IPS-20b (cell line): ENCODE measurements around the gene SHANK1.

Experiments used
- H3K27ac ChIP-seq: one replicate; pipeline ENCODE4 v1.5.1; 2013; ENCODE audit warnings: low read length
- H3K27me3 ChIP-seq: 2 replicates; pipeline ENCODE4 v1.6.1; 2013; ENCODE audit warnings: mild to moderate bottlenecking, low read length, inconsistent platforms; ENCODE audit not compliant: insufficient read depth
- H3K36me3 ChIP-seq: 2 replicates; pipeline ENCODE4 v1.6.1; 2013; ENCODE audit warnings: low read depth, mild to moderate bottlenecking, inconsistent platforms, low read length, moderate library complexity; ENCODE audit not compliant: insufficient read depth
- H3K4me1 ChIP-seq: 2 replicates; pipeline ENCODE4 v1.6.1; 2013; ENCODE audit warnings: mild to moderate bottlenecking, control low read depth, inconsistent platforms, low read length, moderate library complexity; ENCODE audit not compliant: insufficient read depth
- H3K4me3 ChIP-seq: 2 replicates; pipeline ENCODE4 v1.5.1; 2013; ENCODE audit warnings: mild to moderate bottlenecking, low read length, inconsistent platforms
- H3K9ac ChIP-seq: 2 replicates; pipeline ENCODE4 v1.6.1; 2013; ENCODE audit warnings: low read depth, mild to moderate bottlenecking, inconsistent platforms, low read length, moderate library complexity
- H3K9me3 ChIP-seq: 2 replicates; pipeline ENCODE4 v1.6.1; 2013; ENCODE audit warnings: mild to moderate bottlenecking, low read depth, low read length, inconsistent platforms; ENCODE audit not compliant: insufficient read depth

The SHANK1 gene

DNA sequence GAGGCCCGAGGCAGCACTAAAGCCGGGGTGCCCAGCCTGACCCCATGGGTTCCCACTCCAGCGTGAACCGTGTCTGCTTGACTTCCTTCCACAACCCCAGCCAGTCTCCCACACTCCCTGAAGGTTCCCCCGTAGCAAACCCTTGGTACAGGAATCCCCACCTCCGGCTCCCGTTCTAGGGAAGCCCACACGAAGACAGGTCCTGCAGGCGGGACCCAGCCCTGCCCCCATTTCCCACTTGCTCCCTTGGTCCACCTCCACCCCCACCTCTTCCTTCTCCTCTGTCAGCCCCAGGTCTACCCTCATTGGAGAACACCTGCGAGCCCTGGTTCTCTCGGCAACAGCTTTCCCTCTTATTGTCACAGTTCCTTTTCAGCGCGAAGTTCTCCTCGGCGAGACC is 46.5 kb downstream of the SHANK1 start:
- Histone ChIP-seq H3K27me3 (peaks cover 46% of the 10 kb centered on the region), H3K9ac (no peak overlapping the region), H3K4me3 (no peak overlapping the region)

DNA sequence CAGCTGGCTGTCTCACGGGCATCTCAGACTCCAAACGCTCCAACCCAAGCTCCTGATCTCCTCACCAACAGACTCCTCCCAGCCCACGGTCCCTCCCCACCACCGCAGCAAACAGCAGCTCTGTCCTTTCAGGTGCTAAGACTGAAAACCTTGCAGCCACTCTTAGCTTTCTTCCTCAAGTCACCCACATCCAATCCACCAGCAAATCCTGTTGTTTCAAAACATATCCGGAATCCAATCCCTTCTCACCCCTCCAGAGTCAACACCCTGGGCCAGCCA is 49.6 kb downstream of the SHANK1 start:
- peaks cover 65% of the 10 kb centered on the region for H3K27me3 ChIP-seq
- no peaks in the 10 kb centered on the region for H3K36me3 ChIP-seq
- no peaks in the 10 kb centered on the region for H3K4me1 ChIP-seq
- H3K9me3 ChIP-seq = peaks cover 22% of the 10 kb centered on the region
- H3K4me3 ChIP-seq = no peak overlapping the region
- H3K27ac ChIP-seq = no peak overlapping the region
- no peak overlapping the region for H3K9ac ChIP-seq

More for the DNA sequence above, 46.5 kb downstream of the SHANK1 start:
- H3K27ac ChIP-seq = no peak overlapping the region
- no peaks in the 10 kb centered on the region for H3K4me1 ChIP-seq
- H3K36me3 ChIP-seq = no peaks in the 10 kb centered on the region
- peaks cover 27% of the 10 kb centered on the region for H3K9me3 ChIP-seq

DNA sequence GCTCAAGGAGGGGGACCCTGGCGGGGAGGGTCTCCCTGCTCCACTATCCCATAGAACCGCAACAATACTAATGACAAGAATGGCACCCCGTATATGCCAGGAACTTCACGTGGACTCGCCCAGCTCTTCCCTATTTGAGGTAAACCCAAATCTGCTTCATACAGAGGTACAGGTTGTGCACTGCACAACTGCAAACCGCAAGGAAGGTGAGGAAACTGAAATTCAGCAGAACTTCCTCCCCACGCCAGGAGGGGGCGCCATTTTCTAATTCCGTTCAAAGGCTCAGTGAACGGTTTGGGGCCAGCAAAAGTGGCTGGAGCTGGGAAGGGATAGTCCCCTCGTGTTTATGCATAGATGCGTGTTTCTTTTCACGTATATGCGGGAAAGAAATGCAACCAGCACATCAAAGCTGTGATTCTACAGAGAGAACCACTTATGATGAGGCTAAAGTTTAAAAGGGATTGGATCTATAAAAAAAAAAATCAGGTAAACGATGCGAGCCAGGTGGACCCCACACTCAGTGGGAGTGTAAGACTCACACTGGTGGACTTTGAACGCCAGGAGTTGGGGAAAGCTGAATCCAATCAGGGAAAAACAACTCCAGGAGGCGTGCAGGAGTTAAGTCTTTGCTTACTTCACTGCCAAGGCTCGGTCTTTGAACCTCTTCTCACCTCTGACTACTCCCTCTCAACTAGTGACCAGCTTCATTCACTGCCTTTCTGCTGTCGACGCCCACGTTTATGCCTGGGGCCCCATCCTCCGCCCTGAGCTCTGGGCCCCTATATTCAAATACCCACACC is 50.1 kb downstream of the SHANK1 start:
- H3K4me3 ChIP-seq = no peak overlapping the region
- H3K9ac ChIP-seq = no peak overlapping the region

DNA sequence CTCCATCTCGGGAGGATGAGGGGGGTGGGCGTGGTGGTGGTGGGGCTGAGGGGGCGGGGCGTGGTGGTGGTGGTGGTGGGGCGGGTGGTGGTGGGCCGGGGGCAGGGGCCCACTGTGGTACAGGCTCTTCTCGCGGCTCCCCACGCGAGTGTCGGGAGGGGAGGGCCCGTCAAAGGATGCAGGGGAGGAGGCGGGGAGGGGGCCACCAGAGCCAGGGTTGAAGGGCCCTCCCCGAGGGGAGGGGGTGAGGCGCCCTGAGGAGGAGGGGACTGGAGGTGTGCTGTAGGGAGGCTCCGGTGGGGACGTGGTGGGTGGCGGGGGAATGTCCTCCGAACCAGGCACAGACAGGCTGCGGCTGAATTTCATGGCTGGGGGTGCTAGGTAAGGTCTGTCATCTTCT is 50.7 kb downstream of the SHANK1 start:
- Histone ChIP-seq H3K36me3 (no peaks in the 10 kb centered on the region), H3K27ac (no peak overlapping the region), H3K9me3 (peaks cover 29% of the 10 kb centered on the region), H3K4me1 (no peaks in the 10 kb centered on the region), H3K9ac (no peak overlapping the region), H3K27me3 (peaks cover 65% of the 10 kb centered on the region), H3K4me3 (no peak overlapping the region)

More for the DNA sequence above, 50.1 kb downstream of the SHANK1 start:
- peaks cover 65% of the 10 kb centered on the region for H3K27me3 ChIP-seq
- no peak overlapping the region for H3K27ac ChIP-seq
- H3K9me3 ChIP-seq = peaks cover 23% of the 10 kb centered on the region
- H3K4me1 ChIP-seq = no peaks in the 10 kb centered on the region
- H3K36me3 ChIP-seq = no peaks in the 10 kb centered on the region

DNA sequence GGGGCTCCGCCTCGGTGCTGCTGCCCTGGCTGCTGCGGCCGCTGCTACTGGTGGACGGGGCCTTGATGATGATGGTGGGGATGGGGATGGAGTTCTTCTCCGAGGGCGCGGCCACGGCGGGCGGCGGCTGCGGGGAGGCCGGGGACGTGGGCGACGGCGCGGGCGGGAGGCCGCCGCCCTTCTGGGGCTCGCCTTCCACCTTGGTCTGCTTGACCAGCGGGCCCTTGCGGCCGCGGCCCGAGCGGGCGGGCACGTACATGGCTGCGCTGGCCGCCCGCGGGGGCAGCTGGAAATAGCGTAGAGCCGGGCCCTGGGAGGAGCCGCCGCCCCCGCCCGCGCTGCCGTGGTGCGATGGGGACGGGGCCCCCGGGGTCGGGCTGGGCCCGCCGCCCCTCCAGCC is 51.2 kb downstream of the SHANK1 start:
- Histone ChIP-seq H3K9me3 (peaks cover 30% of the 10 kb centered on the region), H3K9ac (no peak overlapping the region), H3K27me3 (peaks cover 63% of the 10 kb centered on the region), H3K36me3 (no peaks in the 10 kb centered on the region), H3K4me1 (no peaks in the 10 kb centered on the region), H3K27ac (no peak overlapping the region), H3K4me3 (no peak overlapping the region)

DNA sequence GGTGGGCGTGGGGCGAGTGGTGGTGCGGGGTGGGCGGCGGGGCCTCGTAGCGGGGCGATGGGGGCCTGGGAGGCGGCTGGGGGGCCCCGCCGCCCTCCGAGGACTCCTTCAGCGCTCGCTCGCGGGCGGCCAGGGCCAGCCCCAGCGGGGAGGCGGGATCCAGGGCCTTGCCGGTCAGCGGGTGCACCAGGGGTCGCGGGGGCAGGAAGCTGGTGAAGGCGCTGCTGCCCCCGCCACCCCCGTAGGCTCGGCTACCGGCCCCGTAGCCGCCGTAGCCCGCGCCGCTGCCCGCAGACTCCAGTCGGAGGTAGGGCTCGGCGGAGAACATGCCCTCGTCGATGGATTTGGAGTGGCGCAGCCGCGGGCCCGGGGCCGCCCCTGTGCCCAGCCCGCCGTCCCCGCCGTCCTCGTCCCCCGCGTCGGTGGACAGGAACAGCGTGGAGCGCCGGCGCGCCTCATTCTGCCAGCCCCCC is 51.8 kb downstream of the SHANK1 start:
- Histone ChIP-seq H3K4me3 (no peak overlapping the region), H3K9ac (no peak overlapping the region), H3K9me3 (peaks cover 34% of the 10 kb centered on the region), H3K36me3 (no peaks in the 10 kb centered on the region), H3K27ac (no peak overlapping the region), H3K27me3 (peaks cover 57% of the 10 kb centered on the region), H3K4me1 (no peaks in the 10 kb centered on the region)

DNA sequence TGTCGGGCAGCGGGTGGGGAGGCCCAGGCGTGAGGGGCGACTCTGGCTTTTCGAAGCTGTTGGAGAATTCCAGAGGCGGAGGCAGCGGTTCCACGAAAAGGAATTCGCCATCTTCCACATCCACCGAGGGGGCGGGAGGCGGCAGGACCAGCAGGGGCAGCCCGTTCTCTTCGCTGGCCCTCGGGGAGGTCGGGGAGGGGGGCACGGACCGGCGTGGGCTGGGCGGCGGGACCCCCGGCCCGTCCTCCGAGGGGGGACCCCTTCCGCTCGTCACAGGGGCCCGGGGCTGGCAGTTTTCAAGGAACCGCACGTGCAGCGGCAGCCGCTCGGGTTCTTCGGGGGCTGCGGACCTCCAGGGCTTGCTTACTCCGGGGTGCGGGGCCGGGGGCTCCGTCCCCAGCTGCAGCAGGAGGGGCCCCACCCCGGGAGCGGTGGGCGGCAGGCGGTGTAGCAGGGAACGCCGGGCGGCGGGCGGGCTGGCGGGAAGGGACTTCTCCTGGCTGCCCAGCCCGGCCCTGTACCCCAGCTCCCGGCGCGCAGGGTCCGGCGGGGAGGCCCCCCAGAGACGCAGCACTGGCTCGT is 52.3 kb downstream of the SHANK1 start:
- Histone ChIP-seq H3K27me3 (peaks cover 53% of the 10 kb centered on the region), H3K36me3 (no peaks in the 10 kb centered on the region), H3K4me1 (no peaks in the 10 kb centered on the region), H3K27ac (no peak overlapping the region), H3K9ac (no peak overlapping the region), H3K4me3 (no peak overlapping the region), H3K9me3 (peaks cover 31% of the 10 kb centered on the region)

DNA sequence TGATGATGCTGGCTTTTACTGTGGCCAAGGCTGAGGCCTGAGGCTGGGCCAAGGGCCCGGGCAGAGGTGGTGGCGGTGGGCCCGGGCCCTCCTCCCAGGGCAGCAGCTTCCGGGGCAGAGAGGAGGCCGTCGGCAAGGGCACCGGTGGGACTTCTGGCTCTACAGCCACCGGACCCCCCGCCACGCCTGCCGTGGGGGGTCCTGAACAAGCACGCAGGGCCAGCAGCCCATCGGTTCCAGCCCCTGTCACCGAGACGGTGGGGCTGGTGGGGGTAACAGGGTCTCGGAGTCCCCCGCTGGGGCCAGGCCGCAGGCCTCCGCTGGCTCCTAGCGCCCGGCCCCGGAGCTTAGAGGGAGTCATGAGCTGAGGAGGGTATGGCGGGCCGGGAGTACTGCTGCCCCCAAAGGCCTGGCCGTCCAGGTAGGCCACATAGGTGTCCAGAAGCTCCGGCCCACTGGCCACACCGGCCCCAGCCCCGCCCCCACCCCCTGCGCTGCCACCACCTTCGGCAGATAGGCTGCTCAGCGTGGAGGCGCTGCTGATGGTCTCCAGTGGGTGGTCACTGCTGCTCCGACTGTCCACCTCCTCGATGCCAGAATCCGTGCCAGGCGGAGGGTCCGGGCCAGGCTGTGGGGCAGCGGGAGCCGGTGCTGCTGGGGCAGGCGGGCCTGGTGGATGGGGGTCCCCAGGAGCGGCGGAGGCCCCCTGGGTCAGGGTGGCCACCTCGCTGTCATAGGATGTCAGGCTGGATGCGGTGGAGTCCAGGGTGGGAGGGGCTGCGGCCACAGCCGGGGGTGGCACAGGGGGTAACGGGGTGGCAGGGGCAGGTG is 53.0 kb downstream of the SHANK1 start:
- no peak overlapping the region for H3K27ac ChIP-seq
- H3K27me3 ChIP-seq = peaks cover 49% of the 10 kb centered on the region
- H3K9me3 ChIP-seq = peaks cover 31% of the 10 kb centered on the region
- H3K4me3 ChIP-seq = no peak overlapping the region
- no peaks in the 10 kb centered on the region for H3K4me1 ChIP-seq
- no peak overlapping the region for H3K9ac ChIP-seq
- no peaks in the 10 kb centered on the region for H3K36me3 ChIP-seq

DNA sequence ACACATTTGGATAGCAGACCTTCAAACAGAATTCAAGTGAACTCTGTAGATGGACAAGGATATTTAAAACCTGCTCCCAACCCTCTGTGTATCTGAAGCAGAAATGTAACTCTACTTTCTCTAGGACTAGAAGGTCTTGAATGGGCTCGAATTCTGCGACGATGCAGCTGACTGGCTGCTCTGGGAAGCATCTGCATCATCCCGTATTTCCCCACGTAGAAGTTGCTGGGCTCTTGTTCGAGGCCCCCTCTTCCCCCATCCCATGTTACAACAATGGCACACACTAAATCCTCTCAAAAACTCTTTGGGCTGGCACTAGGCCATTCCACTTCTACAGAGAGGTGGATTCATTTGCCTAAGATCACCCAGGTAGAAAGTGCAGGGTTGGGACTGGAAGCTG is 55.4 kb downstream of the SHANK1 start:
- Histone ChIP-seq H3K27ac (no peak overlapping the region), H3K9ac (no peak overlapping the region), H3K36me3 (no peaks in the 10 kb centered on the region), H3K4me1 (no peaks in the 10 kb centered on the region), H3K4me3 (no peak overlapping the region), H3K9me3 (peaks cover 31% of the 10 kb centered on the region), H3K27me3 (peaks cover 33% of the 10 kb centered on the region)

DNA sequence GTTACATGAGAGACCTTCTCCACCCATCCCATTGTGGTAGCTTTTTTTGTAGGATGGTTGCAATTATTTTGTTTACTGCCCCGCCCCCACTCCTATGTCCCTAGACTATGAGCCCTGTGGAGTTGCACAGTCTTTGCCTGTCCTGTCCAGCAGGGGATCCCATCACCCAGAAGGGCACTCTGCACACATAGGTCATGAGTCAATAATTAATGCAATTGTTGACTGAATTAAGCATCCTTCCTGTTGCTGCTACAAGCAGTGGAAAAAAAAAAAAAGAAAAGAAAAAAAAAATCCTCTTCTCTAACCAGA is 56.2 kb downstream of the SHANK1 start:
- Histone ChIP-seq H3K4me1 (no peaks in the 10 kb centered on the region), H3K4me3 (no peak overlapping the region), H3K9me3 (peaks cover 28% of the 10 kb centered on the region), H3K36me3 (no peaks in the 10 kb centered on the region), H3K27me3 (peaks cover 26% of the 10 kb centered on the region), H3K27ac (no peak overlapping the region), H3K9ac (no peak overlapping the region)

DNA sequence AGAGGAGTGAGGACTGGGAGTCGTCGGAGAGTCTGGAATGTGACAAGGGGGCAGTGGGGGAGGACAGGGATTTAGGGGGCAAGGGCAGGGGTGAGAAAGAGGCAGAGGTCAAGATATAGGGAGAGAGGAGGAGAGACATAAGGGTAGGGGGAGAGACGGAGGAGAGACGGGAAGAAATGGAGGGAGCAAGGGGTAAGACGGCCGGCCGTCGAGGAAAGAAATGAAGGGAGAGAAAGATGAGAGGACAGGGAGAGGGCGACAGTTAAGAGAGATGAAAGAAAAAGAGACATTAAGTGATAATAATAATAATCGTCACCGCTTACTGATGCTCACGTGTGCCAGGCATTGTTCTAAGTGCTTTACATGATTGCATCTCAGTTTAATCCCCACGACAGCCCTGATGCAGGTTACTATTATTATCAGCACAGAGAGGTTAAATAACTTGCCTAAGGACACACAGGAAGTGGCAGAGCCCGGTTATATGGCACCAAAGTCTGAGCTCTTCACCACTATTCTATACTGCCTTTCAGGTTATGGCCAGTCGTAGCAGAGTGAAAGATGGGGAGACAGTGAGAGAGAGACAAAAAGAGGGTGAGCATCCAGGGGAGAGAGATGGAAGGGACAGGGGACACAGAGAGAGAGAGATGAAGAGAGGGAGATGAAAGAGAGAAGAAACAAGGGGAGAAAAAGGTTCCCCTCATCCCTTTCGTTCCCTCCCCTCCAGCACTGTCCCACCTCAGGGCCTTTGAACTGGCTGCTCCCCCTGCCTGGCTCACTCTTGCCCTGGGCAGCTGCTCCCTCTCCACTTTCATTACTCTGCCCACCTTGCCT is 56.7 kb downstream of the SHANK1 start:
- no peak overlapping the region for H3K4me3 ChIP-seq
- peaks cover 28% of the 10 kb centered on the region for H3K9me3 ChIP-seq
- H3K4me1 ChIP-seq = no peaks in the 10 kb centered on the region
- H3K27ac ChIP-seq = no peak overlapping the region
- no peaks in the 10 kb centered on the region for H3K36me3 ChIP-seq
- no peak overlapping the region for H3K9ac ChIP-seq
- H3K27me3 ChIP-seq = peaks cover 21% of the 10 kb centered on the region
